OCI-LY1 (cell line): Measurements from ENCODE around the gene MAP6D1.

ENCODE experiments used
- H2AFZ ChIP-seq: fragments of 200-600 bp; sonication (generic), shearing (Covaris generic); 2 replicates; pipeline ENCODE4 v1.6.0; 2014; ENCODE audit warnings: antibody characterized with exemption, mild to moderate bottlenecking, low read length
- H3F3A ChIP-seq: fragments of 200-600 bp; sonication (generic), shearing (Covaris generic); 2 replicates; pipeline ENCODE4 v1.6.0; 2014; ENCODE audit warnings: mild to moderate bottlenecking, antibody characterized with exemption, low read length, moderate library complexity; ENCODE audit not compliant: insufficient read depth
- H3K27ac ChIP-seq: fragments of 200-600 bp; sonication (generic); 2 replicates; pipeline ENCODE4 v1.5.1; 2014; ENCODE audit warnings: low read length, mixed run types, mild to moderate bottlenecking, low read depth; ENCODE audit not compliant: poor library complexity, severe bottlenecking
- H3K27me3 ChIP-seq: fragments of 200-600 bp; sonication (generic); 2 replicates; pipeline ENCODE4 v1.6.0; 2014; ENCODE audit warnings: antibody characterized with exemption, mild to moderate bottlenecking, low read length, moderate library complexity; ENCODE audit not compliant: insufficient read depth
- H3K36me3 ChIP-seq: fragments of 200-600 bp; sonication (generic); 2 replicates; pipeline ENCODE4 v1.6.1; 2014; ENCODE audit warnings: mild to moderate bottlenecking, antibody characterized with exemption, low read length, moderate library complexity, mixed read lengths; ENCODE audit not compliant: insufficient read depth
- H3K4me1 ChIP-seq: fragments of 200-600 bp; sonication (generic); 2 replicates; pipeline ENCODE4 v1.5.1; 2014; ENCODE audit warnings: mild to moderate bottlenecking, low read length, moderate library complexity; ENCODE audit not compliant: insufficient read depth, severe bottlenecking
- H3K4me2 ChIP-seq: fragments of 200-600 bp; sonication (generic), shearing (Covaris generic); 2 replicates; pipeline ENCODE4 v1.6.1; 2014; ENCODE audit warnings: low read length
- H3K4me3 ChIP-seq: fragments of 200-600 bp; sonication (generic); 2 replicates; pipeline ENCODE4 v1.5.1; 2014; ENCODE audit warnings: low read length, low read depth, mild to moderate bottlenecking, mixed read lengths; ENCODE audit not compliant: poor library complexity, severe bottlenecking
- H3K79me2 ChIP-seq: fragments of 200-600 bp; shearing (Covaris generic); 2 replicates; pipeline ENCODE4 v1.6.1; 2016; ENCODE audit warnings: mixed run types, low read length, mixed read lengths; ENCODE audit not compliant: insufficient read depth
- H3K9ac ChIP-seq: fragments of 200-600 bp; sonication (generic), shearing (Covaris generic); 2 replicates; pipeline ENCODE4 v1.6.1; 2014; ENCODE audit warnings: mild to moderate bottlenecking, low read length, mixed read lengths
- H3K9me2 ChIP-seq: fragments of 200-600 bp; sonication (generic), shearing (Covaris generic); 2 replicates; pipeline ENCODE4 v1.6.1; 2014; ENCODE audit warnings: low read depth, mild to moderate bottlenecking, low read length, mixed read lengths
- H3K9me3 ChIP-seq: fragments of 200-600 bp; shearing (Covaris generic); 2 replicates; pipeline ENCODE4 v1.6.1; 2014; ENCODE audit warnings: low read length, mixed read lengths
- H4K20me1 ChIP-seq: fragments of 200-600 bp; sonication (generic), shearing (Covaris generic); 2 replicates; pipeline ENCODE4 v1.6.0; 2016; ENCODE audit warnings: mild to moderate bottlenecking, low read length; ENCODE audit not compliant: insufficient read depth
- EZH2 ChIP-seq: fragments of 200-600 bp; sonication (generic), shearing (Covaris generic); IDR thresholded peaks from 2 replicates; pipeline ENCODE4 v1.8.0; 2017; ENCODE audit warnings: borderline replicate concordance, mixed run types, mild to moderate bottlenecking, antibody characterized with exemption, low read length, moderate library complexity, mixed read lengths
- TF ChIP-seq, protein P1 (sequence below): fragments of 200-600 bp; sonication (generic), shearing (Covaris generic); IDR thresholded peaks from 2 replicates; pipeline ENCODE4 v1.5.1; 2017; ENCODE audit warnings: mild to moderate bottlenecking, antibody characterized with exemption, low read length, moderate library complexity, mixed read lengths

Gene MAP6D1

DNA sequence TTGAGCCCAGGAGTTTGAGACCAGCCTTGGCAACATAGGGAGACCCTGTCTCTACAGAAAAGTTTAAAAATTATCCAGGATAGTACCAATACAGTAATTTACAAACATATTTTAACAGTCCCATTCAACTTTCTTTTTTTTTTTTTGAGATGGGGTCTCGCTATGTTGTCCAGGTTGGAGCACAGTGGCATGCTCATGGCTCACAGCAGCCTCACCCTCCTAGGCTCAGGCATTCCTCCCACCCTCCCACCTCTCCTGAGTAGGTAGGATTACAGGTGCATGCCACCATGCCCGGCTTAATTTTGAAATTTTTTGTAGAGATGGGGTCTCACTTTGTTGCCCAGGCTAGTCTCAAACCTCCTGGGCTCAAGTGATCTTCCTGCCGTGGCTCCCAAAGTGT is 12.5 kb upstream of the MAP6D1 start:
- no peak overlapping the region for H3K27ac ChIP-seq
- H3K9ac ChIP-seq, result no peak overlapping the region
- no peaks in the 10 kb centered on the region for H3K9me3 ChIP-seq
- no peaks in the 10 kb centered on the region for H3K79me2 ChIP-seq
- H3K36me3 ChIP-seq, result peaks cover 71% of the 10 kb centered on the region
- H3K27me3 ChIP-seq, result no peaks in the 10 kb centered on the region
- no peaks in the 10 kb centered on the region for H3K4me1 ChIP-seq
- no peak overlapping the region for H3K4me3 ChIP-seq
- H3F3A ChIP-seq, result no peaks in the 10 kb centered on the region
- 0 out of 2 replicates have a peak, but pooled peaks cover 3% of the 10 kb centered on the region for H4K20me1 ChIP-seq
- TF ChIP-seq, protein P1, sequence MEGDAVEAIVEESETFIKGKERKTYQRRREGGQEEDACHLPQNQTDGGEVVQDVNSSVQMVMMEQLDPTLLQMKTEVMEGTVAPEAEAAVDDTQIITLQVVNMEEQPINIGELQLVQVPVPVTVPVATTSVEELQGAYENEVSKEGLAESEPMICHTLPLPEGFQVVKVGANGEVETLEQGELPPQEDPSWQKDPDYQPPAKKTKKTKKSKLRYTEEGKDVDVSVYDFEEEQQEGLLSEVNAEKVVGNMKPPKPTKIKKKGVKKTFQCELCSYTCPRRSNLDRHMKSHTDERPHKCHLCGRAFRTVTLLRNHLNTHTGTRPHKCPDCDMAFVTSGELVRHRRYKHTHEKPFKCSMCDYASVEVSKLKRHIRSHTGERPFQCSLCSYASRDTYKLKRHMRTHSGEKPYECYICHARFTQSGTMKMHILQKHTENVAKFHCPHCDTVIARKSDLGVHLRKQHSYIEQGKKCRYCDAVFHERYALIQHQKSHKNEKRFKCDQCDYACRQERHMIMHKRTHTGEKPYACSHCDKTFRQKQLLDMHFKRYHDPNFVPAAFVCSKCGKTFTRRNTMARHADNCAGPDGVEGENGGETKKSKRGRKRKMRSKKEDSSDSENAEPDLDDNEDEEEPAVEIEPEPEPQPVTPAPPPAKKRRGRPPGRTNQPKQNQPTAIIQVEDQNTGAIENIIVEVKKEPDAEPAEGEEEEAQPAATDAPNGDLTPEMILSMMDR, result no peak
- H3K4me2 ChIP-seq, result no peak overlapping the region
- no peak overlapping the region for H2AFZ ChIP-seq
- H3K9me2 ChIP-seq, result no peaks in the 10 kb centered on the region

DNA sequence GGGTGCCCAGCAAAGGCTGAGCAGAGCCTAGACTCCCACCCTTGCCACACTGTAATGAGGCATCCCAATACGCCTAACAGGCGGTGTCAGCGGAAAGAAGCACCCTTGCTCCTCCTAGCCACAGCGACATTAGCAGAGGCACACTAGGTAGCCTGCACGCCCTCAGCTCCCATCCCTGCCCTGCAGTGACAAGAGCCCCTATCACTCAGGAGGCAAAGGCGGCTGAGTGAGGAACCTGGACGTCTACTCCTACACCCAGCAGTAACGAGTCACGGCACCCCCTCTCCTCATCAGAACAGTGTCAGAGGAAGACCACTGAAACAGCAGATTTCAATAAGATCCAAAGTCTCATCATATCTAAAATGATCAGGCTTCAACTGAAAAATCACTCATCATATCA is 12.0 kb upstream of the MAP6D1 start:
- Histone ChIP-seq H3K9me2 (no peaks in the 10 kb centered on the region), H3F3A (no peaks in the 10 kb centered on the region), H3K79me2 (no peaks in the 10 kb centered on the region), H3K4me1 (no peaks in the 10 kb centered on the region), H3K27ac (no peak overlapping the region), H3K4me2 (no peak overlapping the region), H3K4me3 (no peak overlapping the region), H3K9me3 (no peaks in the 10 kb centered on the region), H4K20me1 (0 out of 2 replicates have a peak, but pooled peaks cover 3% of the 10 kb centered on the region), H3K9ac (no peak overlapping the region), H3K27me3 (no peaks in the 10 kb centered on the region), H3K36me3 (peaks cover 74% of the 10 kb centered on the region), H2AFZ (no peak overlapping the region)
- TF ChIP-seq, protein P1, result no peak
- TF ChIP-seq EZH2, result no peak

DNA sequence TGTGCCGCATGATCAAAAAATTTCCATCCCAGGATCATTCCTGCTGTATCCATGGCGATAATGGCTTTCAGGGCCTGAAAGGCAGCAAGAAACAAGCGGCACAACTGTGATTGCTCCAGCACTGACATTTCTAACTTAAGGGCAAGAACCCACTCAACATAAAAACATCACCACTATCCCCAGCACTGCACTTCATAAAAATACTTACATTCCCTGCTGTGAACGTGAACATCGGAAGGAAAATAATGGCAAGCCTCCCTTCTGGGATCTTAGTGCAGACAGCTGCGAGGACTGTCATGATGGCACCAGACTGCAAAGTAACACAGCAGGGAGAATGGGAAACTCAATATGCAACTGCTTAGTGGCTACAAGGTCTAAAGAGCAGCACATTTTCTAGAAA is 8.1 kb upstream of the MAP6D1 start:
- no peaks in the 10 kb centered on the region for H3K4me1 ChIP-seq
- H3K4me2 ChIP-seq, result no peak overlapping the region
- H3K79me2 ChIP-seq, result no peaks in the 10 kb centered on the region
- H3K36me3 ChIP-seq, result peaks cover 67% of the 10 kb centered on the region
- no peaks in the 10 kb centered on the region for H3F3A ChIP-seq
- H3K9ac ChIP-seq, result no peak overlapping the region
- H3K9me2 ChIP-seq, result no peaks in the 10 kb centered on the region
- no peaks in the 10 kb centered on the region for H4K20me1 ChIP-seq
- H2AFZ ChIP-seq, result no peak overlapping the region
- no peak overlapping the region for H3K4me3 ChIP-seq
- no peaks in the 10 kb centered on the region for H3K9me3 ChIP-seq
- TF ChIP-seq, protein P1, result no peak
- no peak for TF ChIP-seq EZH2
- H3K27ac ChIP-seq, result no peak overlapping the region
- H3K27me3 ChIP-seq, result no peaks in the 10 kb centered on the region
